GM12865 (cell line): Measurements from ENCODE around the gene UBE2N.

ENCODE experiments used
- DNase-seq: peaks from one replicate; pipeline ENCODE4 v3.0.0; 2010; ENCODE audit warnings: low read depth
- H3K4me3 ChIP-seq: 2 replicates; pipeline ENCODE4 v1.5.1; 2011; ENCODE audit warnings: mild to moderate bottlenecking, low read depth, low read length, control low read depth
- TF ChIP-seq, protein P1 (sequence below): IDR thresholded peaks from 2 replicates; pipeline ENCODE4 v1.5.1; 2011; ENCODE audit warnings: low read length, control low read depth, low read depth, inconsistent platforms; ENCODE audit not compliant: insufficient read depth; ENCODE audit errors: missing control alignments

The UBE2N gene

DNA sequence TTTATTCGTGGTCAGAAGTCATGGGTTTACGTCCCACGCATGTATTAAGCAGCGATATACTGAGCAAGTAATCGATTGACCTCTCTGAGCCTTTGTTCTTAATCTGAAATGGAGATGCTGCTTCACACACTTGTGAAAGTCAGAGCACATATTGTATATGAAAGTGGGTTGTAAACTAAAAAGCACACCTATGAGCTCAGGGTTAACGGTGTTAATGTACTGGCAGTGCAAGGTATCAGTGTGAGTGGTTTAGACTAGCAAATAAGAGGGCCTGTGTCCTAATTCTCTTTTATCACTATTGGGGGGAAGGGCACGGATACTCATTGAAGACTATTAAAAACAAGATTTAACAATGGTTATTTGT lies 26.2 kb upstream of the UBE2N start:
- peak overlapping the region; percentile 75 for H3K4me3 ChIP-seq
- DNase-seq = peak; percentile 31
- TF ChIP-seq, protein P1, sequence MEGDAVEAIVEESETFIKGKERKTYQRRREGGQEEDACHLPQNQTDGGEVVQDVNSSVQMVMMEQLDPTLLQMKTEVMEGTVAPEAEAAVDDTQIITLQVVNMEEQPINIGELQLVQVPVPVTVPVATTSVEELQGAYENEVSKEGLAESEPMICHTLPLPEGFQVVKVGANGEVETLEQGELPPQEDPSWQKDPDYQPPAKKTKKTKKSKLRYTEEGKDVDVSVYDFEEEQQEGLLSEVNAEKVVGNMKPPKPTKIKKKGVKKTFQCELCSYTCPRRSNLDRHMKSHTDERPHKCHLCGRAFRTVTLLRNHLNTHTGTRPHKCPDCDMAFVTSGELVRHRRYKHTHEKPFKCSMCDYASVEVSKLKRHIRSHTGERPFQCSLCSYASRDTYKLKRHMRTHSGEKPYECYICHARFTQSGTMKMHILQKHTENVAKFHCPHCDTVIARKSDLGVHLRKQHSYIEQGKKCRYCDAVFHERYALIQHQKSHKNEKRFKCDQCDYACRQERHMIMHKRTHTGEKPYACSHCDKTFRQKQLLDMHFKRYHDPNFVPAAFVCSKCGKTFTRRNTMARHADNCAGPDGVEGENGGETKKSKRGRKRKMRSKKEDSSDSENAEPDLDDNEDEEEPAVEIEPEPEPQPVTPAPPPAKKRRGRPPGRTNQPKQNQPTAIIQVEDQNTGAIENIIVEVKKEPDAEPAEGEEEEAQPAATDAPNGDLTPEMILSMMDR = no peak

DNA sequence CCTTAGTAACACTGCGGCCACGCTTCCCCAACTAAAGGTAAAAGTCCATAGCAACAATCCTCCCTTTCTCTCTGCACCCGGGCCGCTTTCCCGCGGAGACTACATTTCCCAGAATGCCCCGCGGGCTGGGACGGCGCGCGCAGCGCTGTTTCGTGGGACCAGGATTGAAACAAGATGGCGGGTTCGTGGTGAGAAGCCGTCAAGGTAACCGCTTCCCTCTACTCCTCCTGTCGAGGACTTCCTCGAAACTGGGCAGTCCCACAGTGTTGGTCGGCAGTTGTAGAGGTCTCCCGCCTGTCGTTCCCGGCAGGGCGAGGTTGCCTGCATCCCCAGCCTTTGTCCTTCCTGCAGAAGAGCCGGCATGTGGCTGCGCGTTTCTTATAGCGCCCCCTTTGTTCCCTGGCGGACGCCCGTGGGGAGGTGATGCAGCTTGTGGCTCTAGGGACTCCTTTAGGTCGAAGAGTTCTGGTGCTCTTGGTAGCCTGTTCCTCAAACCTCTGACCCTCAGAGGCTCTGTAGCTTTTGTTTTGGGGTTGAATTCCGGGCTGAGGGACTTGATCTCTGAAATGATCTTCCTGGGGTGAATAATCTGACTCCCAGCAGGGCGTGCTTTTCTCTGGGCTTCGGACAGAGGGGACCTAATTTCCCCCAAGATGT lies 25.7 kb upstream of the UBE2N start, which contains the start of gene MRPL42:
MRPL42 (plus strand) TSS at position 164 of the 657 bp plus-strand sequence. CDS start 1,772 bp downstream, outside the sequence.
- TF ChIP-seq, protein P1 = peak; percentile 78
- peak within 1 kb of the TSS; percentile 75 for H3K4me3 ChIP-seq
- DNase-seq = peak; percentile 93

DNA sequence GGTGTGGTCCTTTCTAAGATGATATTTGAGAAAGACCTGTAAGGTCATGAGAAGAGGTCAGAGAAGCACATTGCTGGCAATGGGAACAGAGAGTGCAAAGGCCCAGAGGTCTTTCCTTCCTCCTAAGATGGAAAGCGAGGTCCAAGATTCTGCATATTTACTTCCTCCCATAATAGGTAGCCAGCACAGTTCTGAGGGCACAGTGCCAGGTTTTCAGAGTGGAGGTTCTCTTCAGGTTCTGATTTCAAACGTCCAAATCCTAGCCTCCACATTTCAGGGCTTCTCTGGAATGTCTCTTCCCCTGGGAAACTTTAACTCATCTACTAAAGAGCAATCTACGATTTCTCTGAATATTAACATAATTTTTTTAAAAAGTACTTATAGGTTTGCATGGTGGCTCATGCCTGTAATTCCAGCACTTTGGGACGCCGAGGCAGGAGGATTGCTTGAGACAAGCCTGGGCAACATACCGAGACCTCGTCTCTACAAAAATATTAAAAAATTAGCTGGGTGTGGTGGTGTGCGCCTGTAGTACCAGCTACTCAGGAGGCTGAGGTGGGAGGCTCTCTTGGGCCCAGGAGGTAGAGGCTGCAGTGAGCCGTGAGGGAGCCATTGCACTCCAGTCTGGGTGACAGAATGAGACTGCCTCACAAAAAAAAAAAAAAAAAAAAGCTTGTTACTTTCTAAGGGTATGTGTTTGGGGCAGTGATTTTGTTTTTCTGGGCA lies 25.0 kb upstream of the UBE2N start:
- no peak for DNase-seq
- no peak overlapping the region for H3K4me3 ChIP-seq

DNA sequence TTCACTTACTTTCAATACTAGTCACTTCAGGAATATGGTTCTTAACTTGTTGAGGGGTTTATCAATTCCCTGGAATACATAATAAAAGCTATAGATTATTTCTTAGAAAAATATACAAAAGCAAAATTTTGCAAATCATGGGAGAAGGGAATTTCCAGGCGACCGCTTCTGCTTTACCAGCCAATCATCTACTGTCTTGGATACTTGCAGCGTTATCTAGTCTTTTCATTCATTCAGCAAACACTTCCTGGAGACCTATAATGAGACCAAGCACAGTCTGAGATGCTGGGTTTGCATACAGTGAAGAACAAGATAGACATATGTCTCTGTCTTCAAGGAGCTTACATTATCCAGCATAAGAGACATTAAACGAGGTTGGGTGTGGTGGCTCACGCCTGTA lies 24.1 kb upstream of the UBE2N start:
- DNase-seq = no peak
- H3K4me3 ChIP-seq = no peak overlapping the region
- TF ChIP-seq, protein P1 = no peak

More for the DNA sequence above, 25.0 kb upstream of the UBE2N start:
- TF ChIP-seq, protein P1 = no peak

DNA sequence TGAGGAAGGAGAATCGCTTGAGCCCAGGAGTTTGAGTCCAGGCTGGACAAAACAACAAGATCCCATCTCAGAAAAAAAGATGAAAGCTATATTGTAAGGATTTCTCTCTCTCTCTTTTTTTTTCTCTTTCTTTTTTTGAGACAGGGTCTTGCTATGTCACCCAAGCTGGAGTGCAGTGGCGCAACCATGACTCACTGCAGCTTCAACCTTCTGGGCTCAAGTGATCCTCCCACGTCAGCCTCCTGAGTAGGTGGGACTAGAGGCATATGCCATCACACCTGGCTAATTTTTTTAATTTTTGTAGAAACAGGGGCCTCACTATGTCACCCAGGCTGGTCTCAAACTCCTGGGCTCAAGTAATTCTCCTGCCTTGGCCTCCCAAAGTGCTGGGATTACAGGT lies 19.8 kb upstream of the UBE2N start:
- TF ChIP-seq, protein P1 = no peak
- DNase-seq = no peak
- H3K4me3 ChIP-seq = no peak overlapping the region

DNA sequence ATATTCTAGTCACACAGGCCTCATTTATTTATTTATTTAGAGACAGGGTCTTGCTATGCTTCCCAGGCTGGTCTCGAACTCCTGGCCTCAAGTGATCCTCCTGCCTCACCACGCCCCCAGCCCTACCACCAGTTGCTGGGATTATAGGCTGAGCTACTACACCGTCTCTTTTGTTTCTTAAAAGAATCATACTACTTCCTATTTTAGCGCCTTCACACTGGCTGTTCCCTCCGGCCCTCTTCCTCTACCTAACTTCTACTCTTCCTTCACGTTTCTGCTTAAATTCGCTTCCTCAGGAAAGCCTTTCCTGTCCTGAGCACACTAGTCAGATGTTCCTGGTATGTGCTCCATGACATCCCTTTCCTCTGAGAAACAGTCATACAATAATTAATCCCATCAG lies 19.2 kb upstream of the UBE2N start:
- TF ChIP-seq, protein P1 = no peak
- no peak overlapping the region for H3K4me3 ChIP-seq
- DNase-seq = no peak
